Panc1 (cell line): Measurements from ENCODE around the gene CRADD. TPM values are rescaled to one million over a fixed set of nuclear protein-coding genes. Genes with fewer than 3 reads are reported as not detected.

ENCODE experiments used
- ATAC-seq: fragments of 200-7000 bp; cut with Tn5 transposase; 2 replicates; pipeline ENCODE4 v1.9.1; 2020; ENCODE audit warnings: mild to moderate bottlenecking, moderate library complexity
- Bru-seq: library from RNA; stranded (reverse); fragments of 400-500 nt; gene quantifications from one replicate; lab custom pipeline; 2021; lab: Mats Ljungman, UMichigan
- BruChase-seq, 2 experiments: library from RNA; stranded (reverse); fragments of 400-500 nt; gene quantifications; one replicate each; lab custom pipeline; 2021; lab: Mats Ljungman, UMichigan
- BruUV-seq: library from RNA; stranded (reverse); fragments of 400-500 nt; replicated peaks from 2 replicates; lab custom pipeline; 2021; lab: Mats Ljungman, UMichigan
- CTCF ChIA-PET: fragments of 300-600 bp; sonication (Branson Sonifier 250); formaldehyde crosslinking; loops from one replicate; lab custom pipeline; 2022; ENCODE audit warnings: antibody characterized with exemption; lab: Charles Lee
- POLR2A ChIA-PET: fragments of 300-600 bp; sonication (Branson Sonifier 250); formaldehyde crosslinking; loops from one replicate; lab custom pipeline; 2022; ENCODE audit warnings: antibody characterized with exemption; lab: Charles Lee
- DNase-seq: peaks from one replicate; pipeline ENCODE4 v3.0.0-alpha.2; 2010; ENCODE audit warnings: low read depth, low spot score
- H3K27ac ChIP-seq: 2 replicates; pipeline ENCODE4 v1.5.1; 2011; ENCODE audit warnings: mild to moderate bottlenecking, low read length, inconsistent platforms
- H3K27me3 ChIP-seq: fragments of 200-500 bp; sonication (Bioruptor generic); 2 replicates; pipeline ENCODE4 v1.6.0; 2014; ENCODE audit warnings: low read length, inconsistent platforms; ENCODE audit not compliant: control insufficient read depth, insufficient read depth
- H3K36me3 ChIP-seq: fragments of 200-500 bp; sonication (Bioruptor generic); 2 replicates; pipeline ENCODE4 v1.5.1; 2014; ENCODE audit warnings: inconsistent platforms, mild to moderate bottlenecking, low read length, moderate library complexity; ENCODE audit not compliant: control insufficient read depth, insufficient read depth
- H3K4me1 ChIP-seq: 2 replicates; pipeline ENCODE4 v1.5.1; 2011; ENCODE audit warnings: inconsistent platforms, mild to moderate bottlenecking, low read length, moderate library complexity; ENCODE audit not compliant: control insufficient read depth, insufficient read depth
- H3K4me3 ChIP-seq, 2 experiments: 2 replicates each; pipeline ENCODE4 v1.5.1; 2011 to 2012; ENCODE audit warnings: low read depth in 2 of 2, low read length in 2 of 2, mild to moderate bottlenecking in 2 of 2, inconsistent platforms in 1 of 2, moderate library complexity in 1 of 2
- H3K9me3 ChIP-seq: fragments of 200-500 bp; sonication (Bioruptor generic); 2 replicates; pipeline ENCODE4 v1.5.1; 2014; ENCODE audit warnings: low read depth, mild to moderate bottlenecking, inconsistent platforms, low read length, moderate library complexity; ENCODE audit not compliant: control insufficient read depth, insufficient read depth
- POLR2AphosphoS5 ChIP-seq: IDR thresholded peaks from 2 replicates; pipeline ENCODE4 v1.6.1; 2012; ENCODE audit warnings: mild to moderate bottlenecking, low read depth, low read length, moderate library complexity
- SIN3A ChIP-seq: IDR thresholded peaks from 2 replicates; pipeline ENCODE4 v1.6.1; 2012; ENCODE audit warnings: low read depth, mild to moderate bottlenecking, low read length, moderate library complexity, borderline replicate concordance; ENCODE audit not compliant: insufficient read depth
- TCF7L2 ChIP-seq: IDR thresholded peaks from 2 replicates; pipeline ENCODE4 v1.6.1; 2011; ENCODE audit warnings: mild to moderate bottlenecking, low read depth, low read length, inconsistent platforms
- in situ Hi-C: cut with HindIII; loops from 2 replicates; pipeline ENCODE4 v1.10.0; 2016; ENCODE audit warnings: low sequenced_read_pairs, low pct_unique_long_range_greater_than_20kb
- intact Hi-C: fragments of 100-400 bp; cut with micrococcal nuclease; formaldehyde crosslinking; loops from one replicate; pipeline ENCODE4 v1.10.0; 2022; ENCODE audit not compliant: unreplicated experiment
- long read RNA-seq: library from polyadenylated mRNA; unstranded; transcript quantifications from one replicate; pipeline ENCODE4 v2.0.0, GENCODE V29; 2021; ENCODE audit not compliant: unreplicated experiment
- polyA plus RNA-seq: library from polyadenylated mRNA; unstranded; fragments of >200 nt; gene quantifications from one replicate; pipeline ENCODE4 v1.2.1, GENCODE V29; 2012; ENCODE audit warnings: missing spikeins; ENCODE audit not compliant: insufficient read length
- total RNA-seq: library from RNA; stranded (reverse); gene quantifications from one replicate; pipeline ENCODE4 v1.2.1, GENCODE V29; 2021; ENCODE audit not compliant: unreplicated experiment
- TF ChIP-seq, protein P1 (sequence below), 2 experiments: IDR thresholded peaks; 2 replicates each; pipeline ENCODE4 v1.6.1; 2011 to 2012; ENCODE audit warnings: low read depth in 2 of 2, control low read depth in 1 of 2, low read length in 1 of 2, mild to moderate bottlenecking in 1 of 2, moderate library complexity in 1 of 2; ENCODE audit not compliant: insufficient read depth in 1 of 2
- TF ChIP-seq, protein P2 (sequence below): fragments of 450-650 bp; IDR thresholded peaks from 2 replicates; pipeline ENCODE4 v1.5.1; 2017; ENCODE audit warnings: mild to moderate bottlenecking

The CRADD gene
- total RNA-seq (7.0 TPM), Bru-seq, nascent RNA (percentile 53 among the genes with signal in this experiment), BruChase-seq, experiment 1, labeled RNA remaining after a 2-hour chase (percentile 60 among the genes with signal in this experiment), BruChase-seq, experiment 2, labeled RNA remaining after a 6-hour chase (percentile 57 among the genes with signal in this experiment)
- polyA plus RNA-seq = 5.5 TPM
- long read RNA-seq, partial matches to known transcripts = 0 of 7 reads
- long read RNA-seq, other reads (novel, unspliced or antisense) = 3 of 7 reads

DNA sequence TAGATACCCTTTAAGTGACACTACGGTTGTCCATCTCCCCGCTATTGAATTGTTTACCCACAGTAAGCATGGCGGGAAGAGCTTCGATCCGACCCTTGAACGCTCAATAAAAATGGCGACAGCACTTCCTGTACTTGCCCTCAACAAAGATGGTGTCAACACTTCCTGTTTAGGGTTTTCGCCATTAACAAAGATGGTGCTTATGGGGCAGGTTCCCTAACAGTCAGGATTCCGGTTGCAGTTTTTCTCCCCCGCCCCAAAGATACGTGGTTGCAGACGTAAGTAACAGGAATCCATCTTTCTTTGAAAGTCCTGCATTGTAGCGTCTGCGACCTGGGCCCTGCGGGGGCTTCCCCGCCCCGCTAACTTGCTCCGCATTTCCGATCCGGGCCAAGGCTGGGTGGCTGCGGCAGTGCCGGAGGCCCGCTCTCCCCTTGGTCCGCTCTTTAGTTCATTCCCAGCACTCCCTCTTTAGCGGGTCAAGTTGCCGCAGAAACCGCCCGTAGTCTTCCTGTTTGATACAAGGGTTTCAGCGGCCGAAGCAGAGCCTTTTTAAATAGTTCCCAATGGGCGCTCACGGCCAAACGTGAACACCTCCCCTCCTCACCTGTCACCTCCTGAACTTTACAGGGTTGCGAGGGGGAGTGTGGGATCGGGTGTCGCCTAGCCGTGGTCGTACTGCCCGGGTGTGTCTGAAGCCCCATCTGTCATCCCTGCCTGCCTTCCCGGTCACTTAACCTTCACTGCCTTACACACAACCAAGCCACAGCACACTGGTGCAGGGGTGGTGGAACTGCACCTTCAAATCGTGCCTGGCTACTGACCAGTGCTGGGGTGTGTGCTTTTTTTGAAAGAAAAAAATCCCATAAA lies at the start of gene CRADD:
Gene CRADD, plus strand, starts transcription at position 181 of the 870 bp plus-strand sequence.
- POLR2A ChIA-PET = interaction anchor here (0.6 to 0.7 kb wide), 2 partner anchors 48 to 129 kb away, joined by 3 read pairs; no protein-coding TSS in a partner anchor
- H3K9me3 ChIP-seq = no peaks in the 10 kb centered on the region
- peaks cover 18% of the 10 kb centered on the region for H3K4me1 ChIP-seq
- TF ChIP-seq POLR2AphosphoS5 (peak; percentile 82), SIN3A (0 out of 2 replicates have a peak, but pooled peaks have one; percentile 55), TCF7L2 (no peak)
- TF ChIP-seq, protein P1, sequence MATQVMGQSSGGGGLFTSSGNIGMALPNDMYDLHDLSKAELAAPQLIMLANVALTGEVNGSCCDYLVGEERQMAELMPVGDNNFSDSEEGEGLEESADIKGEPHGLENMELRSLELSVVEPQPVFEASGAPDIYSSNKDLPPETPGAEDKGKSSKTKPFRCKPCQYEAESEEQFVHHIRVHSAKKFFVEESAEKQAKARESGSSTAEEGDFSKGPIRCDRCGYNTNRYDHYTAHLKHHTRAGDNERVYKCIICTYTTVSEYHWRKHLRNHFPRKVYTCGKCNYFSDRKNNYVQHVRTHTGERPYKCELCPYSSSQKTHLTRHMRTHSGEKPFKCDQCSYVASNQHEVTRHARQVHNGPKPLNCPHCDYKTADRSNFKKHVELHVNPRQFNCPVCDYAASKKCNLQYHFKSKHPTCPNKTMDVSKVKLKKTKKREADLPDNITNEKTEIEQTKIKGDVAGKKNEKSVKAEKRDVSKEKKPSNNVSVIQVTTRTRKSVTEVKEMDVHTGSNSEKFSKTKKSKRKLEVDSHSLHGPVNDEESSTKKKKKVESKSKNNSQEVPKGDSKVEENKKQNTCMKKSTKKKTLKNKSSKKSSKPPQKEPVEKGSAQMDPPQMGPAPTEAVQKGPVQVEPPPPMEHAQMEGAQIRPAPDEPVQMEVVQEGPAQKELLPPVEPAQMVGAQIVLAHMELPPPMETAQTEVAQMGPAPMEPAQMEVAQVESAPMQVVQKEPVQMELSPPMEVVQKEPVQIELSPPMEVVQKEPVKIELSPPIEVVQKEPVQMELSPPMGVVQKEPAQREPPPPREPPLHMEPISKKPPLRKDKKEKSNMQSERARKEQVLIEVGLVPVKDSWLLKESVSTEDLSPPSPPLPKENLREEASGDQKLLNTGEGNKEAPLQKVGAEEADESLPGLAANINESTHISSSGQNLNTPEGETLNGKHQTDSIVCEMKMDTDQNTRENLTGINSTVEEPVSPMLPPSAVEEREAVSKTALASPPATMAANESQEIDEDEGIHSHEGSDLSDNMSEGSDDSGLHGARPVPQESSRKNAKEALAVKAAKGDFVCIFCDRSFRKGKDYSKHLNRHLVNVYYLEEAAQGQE (IDR thresholded peaks at IDR 0.05; ENCODE audit: insufficient read depth in 1 of 2, low read depth in 2 of 2, low read length in 1 of 2) = 0 out of 4 replicates have a peak, but pooled peaks of 1 of the 2 experiments have one; percentile 16
- CTCF ChIA-PET = no interaction called here
- no peaks in the 10 kb centered on the region for H3K36me3 ChIP-seq
- peak within 1 kb of the TSS; percentile 96 for H3K27ac ChIP-seq
- BruUV-seq = TSS peak; percentile 73
- intact Hi-C loops (loop anchor here (5.0 kb wide), 2 partner anchors 55 to 100 kb away; no protein-coding TSS in a partner anchor), in situ Hi-C loops (no loop called here)
- no peaks in the 10 kb centered on the region for H3K27me3 ChIP-seq
- DNase-seq (peak; percentile 83), ATAC-seq (peak; percentile 91)
- H3K4me3 ChIP-seq = peak within 1 kb of the TSS; percentile 74 to 85

DNA sequence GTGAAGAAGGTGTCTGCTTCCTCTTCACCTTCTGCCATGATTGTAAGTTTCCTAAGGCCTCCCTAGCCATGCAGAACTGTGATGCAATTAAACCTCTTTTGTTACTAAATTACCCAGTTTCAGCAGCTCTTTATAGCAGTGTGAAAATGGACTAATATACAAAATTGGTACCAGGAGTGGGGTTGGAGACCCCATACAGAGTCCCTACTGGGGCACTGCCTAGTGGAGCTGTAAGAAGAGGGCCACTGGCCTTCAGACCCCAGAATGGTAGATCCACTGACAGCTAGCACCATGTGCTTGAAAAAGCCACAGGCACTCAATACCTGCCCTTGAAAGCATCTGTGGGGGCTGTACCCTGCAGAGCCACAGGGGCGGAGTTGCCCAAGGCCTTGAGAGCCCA lies 44.8 kb upstream of the CRADD start:
- in situ Hi-C loops (no loop called here), intact Hi-C loops (no loop called here)
- CTCF ChIA-PET = no interaction called here
- POLR2A ChIA-PET = interaction anchor here (0.6 kb wide), 1 partner anchor 55 kb away, joined by 5 read pairs; no protein-coding TSS in a partner anchor
- Histone ChIP-seq H3K27ac (no peak overlapping the region), H3K4me1 (no peaks in the 10 kb centered on the region), H3K36me3 (no peaks in the 10 kb centered on the region), H3K9me3 (peaks cover 21% of the 10 kb centered on the region; the same call in 1 of the 2 replicates), H3K27me3 (no peaks in the 10 kb centered on the region; the same call in 1 of the 2 replicates), H3K4me3 (no peak overlapping the region)
- no peak for DNase-seq
- TF ChIP-seq, protein P1 (IDR thresholded peaks at IDR 0.05; ENCODE audit: insufficient read depth in 1 of 2, low read depth in 2 of 2, low read length in 1 of 2) = no peak
- no peak for TF ChIP-seq POLR2AphosphoS5
- no peak for TF ChIP-seq TCF7L2
- TF ChIP-seq, protein P2, sequence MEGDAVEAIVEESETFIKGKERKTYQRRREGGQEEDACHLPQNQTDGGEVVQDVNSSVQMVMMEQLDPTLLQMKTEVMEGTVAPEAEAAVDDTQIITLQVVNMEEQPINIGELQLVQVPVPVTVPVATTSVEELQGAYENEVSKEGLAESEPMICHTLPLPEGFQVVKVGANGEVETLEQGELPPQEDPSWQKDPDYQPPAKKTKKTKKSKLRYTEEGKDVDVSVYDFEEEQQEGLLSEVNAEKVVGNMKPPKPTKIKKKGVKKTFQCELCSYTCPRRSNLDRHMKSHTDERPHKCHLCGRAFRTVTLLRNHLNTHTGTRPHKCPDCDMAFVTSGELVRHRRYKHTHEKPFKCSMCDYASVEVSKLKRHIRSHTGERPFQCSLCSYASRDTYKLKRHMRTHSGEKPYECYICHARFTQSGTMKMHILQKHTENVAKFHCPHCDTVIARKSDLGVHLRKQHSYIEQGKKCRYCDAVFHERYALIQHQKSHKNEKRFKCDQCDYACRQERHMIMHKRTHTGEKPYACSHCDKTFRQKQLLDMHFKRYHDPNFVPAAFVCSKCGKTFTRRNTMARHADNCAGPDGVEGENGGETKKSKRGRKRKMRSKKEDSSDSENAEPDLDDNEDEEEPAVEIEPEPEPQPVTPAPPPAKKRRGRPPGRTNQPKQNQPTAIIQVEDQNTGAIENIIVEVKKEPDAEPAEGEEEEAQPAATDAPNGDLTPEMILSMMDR = no peak
- no peak for TF ChIP-seq SIN3A
- BruUV-seq = no TSS peak
- no peak for ATAC-seq
